Measurements from ENCODE around the gene ETFA.
A peak's percentile ranks its signal among the peaks of the same experiment; 100 is the strongest.

Gene ETFA

GRCh38 chr15:76311100-76311953 is at the start of gene ETFA:
Gene ETFA, minus strand, starts transcription at chr15:76311469. Its CDS starts 81 bp downstream, at chr15:76311388.
- peak; percentile 98 for DNase-seq (ENCODE audit: low read depth, low spot score)

- no peak for DNase-seq (ENCODE audit: low read depth, low spot score)
Observed at GRCh38 chr15:76360416-76360815, 49.1 kb upstream of the ETFA start.

GRCh38 chr15:76359152-76359551 is 47.9 kb upstream of the ETFA start:
- no peak for DNase-seq (ENCODE audit: low read depth, low spot score)

- no peak for DNase-seq (ENCODE audit: low read depth, low spot score)
Observed at GRCh38 chr15:76358453-76358852, 47.2 kb upstream of the ETFA start.

GRCh38 chr15:76354823-76355440 is 43.7 kb upstream of the ETFA start:
- no peak for DNase-seq (ENCODE audit: low read depth, low spot score)

- no peak for DNase-seq (ENCODE audit: low read depth, low spot score)
Observed at GRCh38 chr15:76353903-76354302, 42.6 kb upstream of the ETFA start.

- no peak for DNase-seq (ENCODE audit: low read depth, low spot score)
Observed at GRCh38 chr15:76353023-76353577, 41.8 kb upstream of the ETFA start.

GRCh38 chr15:76349301-76350070 is 38.2 kb upstream of the ETFA start:
- no peak for DNase-seq (ENCODE audit: low read depth, low spot score)

GRCh38 chr15:76347482-76348055 is 36.3 kb upstream of the ETFA start:
- no peak for DNase-seq (ENCODE audit: low read depth, low spot score)

GRCh38 chr15:76346669-76347481 is 35.6 kb upstream of the ETFA start:
- peak; percentile 52 for DNase-seq (ENCODE audit: low read depth, low spot score)

GRCh38 chr15:76345880-76346668 is 34.8 kb upstream of the ETFA start:
- DNase-seq (ENCODE audit: low read depth, low spot score): peak; percentile 28

- no peak for DNase-seq (ENCODE audit: low read depth, low spot score)
Observed at GRCh38 chr15:76345583-76345879, 34.3 kb upstream of the ETFA start.

- no peak for DNase-seq (ENCODE audit: low read depth, low spot score)
Observed at GRCh38 chr15:76344893-76345582, 33.8 kb upstream of the ETFA start.

GRCh38 chr15:76343313-76343996 is 32.2 kb upstream of the ETFA start:
- no peak for DNase-seq (ENCODE audit: low read depth, low spot score)

- no peak for DNase-seq (ENCODE audit: low read depth, low spot score)
Observed at GRCh38 chr15:76342382-76343201, 31.3 kb upstream of the ETFA start.

- DNase-seq (ENCODE audit: low read depth, low spot score): no peak
Observed at GRCh38 chr15:76342058-76342381, 30.8 kb upstream of the ETFA start.

GRCh38 chr15:76341366-76342057 is 30.2 kb upstream of the ETFA start:
- peak; percentile 22 for DNase-seq (ENCODE audit: low read depth, low spot score)

Data from astrocyte of the hippocampus (primary cell).